Measurements from ENCODE around the gene DNAJB8. TPM values are rescaled to one million over a fixed set of nuclear protein-coding genes. Genes with fewer than 3 reads are reported as not detected.

The DNAJB8 gene
- total and polyA plus RNA-seq, 4 experiments from 2014 or later = not detected

DNA sequence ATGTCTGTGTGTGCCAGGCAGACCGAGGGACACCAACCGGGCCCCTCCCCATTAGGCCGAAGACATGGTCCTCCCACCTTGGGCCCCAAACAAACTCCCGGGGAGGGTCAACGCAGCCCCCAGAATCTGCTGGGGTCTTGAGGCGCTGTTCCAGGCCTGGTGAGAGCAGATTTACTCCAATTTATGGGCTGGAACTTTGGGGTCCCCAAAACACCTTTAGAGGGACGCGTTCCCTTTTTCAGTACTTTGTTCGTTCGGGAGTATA, 23.9 kb upstream of the DNAJB8 start:
- H3K27me3 Mint-ChIP-seq = peaks cover 41 to 50% of the 10 kb centered on the region in 2 donors
- no peak overlapping the region for H3K27ac ChIP-seq (ENCODE audit: low read depth, low read length)
- H3K27ac Mint-ChIP-seq = peak overlapping the region in 2 of 7 donors; percentile 4 to 62
- H3K4me1 ChIP-seq (ENCODE audit: insufficient read depth, low read length) = peaks cover 71% of the 10 kb centered on the region
- H3K9me3 ChIP-seq (ENCODE audit: control insufficient read depth in 1 of 2, low read length in 2 of 2) = no peaks in the 10 kb centered on the region
- DNase-seq = no peak
- peaks cover 16 to 56% (median 31%) of the 10 kb centered on the region in 4 donors for H3K4me1 Mint-ChIP-seq
- peak overlapping the region in 4 of 8 donors; percentile 25 to 86 (median 84) for H3K4me3 Mint-ChIP-seq
- intact Hi-C loops (cut with micrococcal nuclease) = loop anchor here (10.0 kb wide), 1 partner anchor 186 kb away; no protein-coding TSS in a partner anchor
- H3K36me3 ChIP-seq (ENCODE audit: insufficient read depth, low read length) = no peaks in the 10 kb centered on the region
- no peak overlapping the region for H3K4me3 ChIP-seq (ENCODE audit: low read length in 2 of 2)
- peaks cover 0 to 2% (median 0%) of the 10 kb centered on the region in 8 donors for H3K9me3 Mint-ChIP-seq
- CTCF ChIA-PET (ENCODE audit: partially characterized antibody) = interaction anchor here (1.4 to 1.5 kb wide), 2 partner anchors 9 to 63 kb away, joined by 4 read pairs; no protein-coding TSS in a partner anchor
- H3K27me3 ChIP-seq (ENCODE audit: insufficient read depth, low read length) = peaks cover 62% of the 10 kb centered on the region
- POLR2A ChIA-PET (ENCODE audit: partially characterized antibody) = interaction anchor here (0.8 kb wide), 1 partner anchor 337 kb away, joined by 3 read pairs; no protein-coding TSS in a partner anchor
- H3K36me3 Mint-ChIP-seq = no peaks in the 10 kb centered on the region

GRCh38 chr3:128489927-128490649, 23.4 kb upstream of the DNAJB8 start:
- Mint-ChIP-seq H3K27me3 (peaks cover 43 to 51% of the 10 kb centered on the region in 2 donors), H3K27ac (peak overlapping the region in 1 of 7 donors; percentile 62), H3K36me3 (no peaks in the 10 kb centered on the region), H3K9me3 (peaks cover 0 to 2% (median 0%) of the 10 kb centered on the region in 8 donors), H3K4me3 (peak overlapping the region; percentile 73 to 86 (median 80)), H3K4me1 (peaks cover 16 to 61% (median 31%) of the 10 kb centered on the region in 4 donors)
- ChIA-PET POLR2A (ENCODE audit: partially characterized antibody) (interaction anchor here (0.8 kb wide), 1 partner anchor 336 kb away, joined by 3 read pairs; no protein-coding TSS in a partner anchor), CTCF (ENCODE audit: partially characterized antibody) (interaction anchor here (1.4 kb wide), 1 partner anchor 9 kb away, joined by 4 read pairs; no protein-coding TSS in a partner anchor)
- Histone ChIP-seq H3K36me3 (ENCODE audit: insufficient read depth, low read length) (no peaks in the 10 kb centered on the region), H3K9me3 (ENCODE audit: control insufficient read depth in 1 of 2, low read length in 2 of 2) (no peaks in the 10 kb centered on the region), H3K27ac (ENCODE audit: low read depth, low read length) (no peak overlapping the region), H3K27me3 (ENCODE audit: insufficient read depth, low read length) (peaks cover 67% of the 10 kb centered on the region), H3K4me1 (ENCODE audit: insufficient read depth, low read length) (peaks cover 71% of the 10 kb centered on the region), H3K4me3 (ENCODE audit: low read length in 2 of 2) (peak overlapping the region; percentile 23 to 42)
- DNase-seq = peak in 1 of 5 donors; percentile 26
- intact Hi-C loops (cut with micrococcal nuclease) = loop anchor here (10.0 kb wide), 1 partner anchor 185 kb away; no protein-coding TSS in a partner anchor

- POLR2A ChIA-PET (ENCODE audit: partially characterized antibody) = no interaction called here
- Mint-ChIP-seq H3K27ac (peak overlapping the region in 1 of 7 donors; percentile 62), H3K9me3 (peaks cover 0 to 2% (median 0%) of the 10 kb centered on the region in 8 donors), H3K27me3 (peaks cover 44 to 53% of the 10 kb centered on the region in 2 donors), H3K4me3 (peak overlapping the region; percentile 73 to 86 (median 80)), H3K36me3 (no peaks in the 10 kb centered on the region), H3K4me1 (peaks cover 16 to 66% (median 32%) of the 10 kb centered on the region in 4 donors)
- intact Hi-C loops (cut with micrococcal nuclease) = no loop called here
- no peaks in the 10 kb centered on the region for H3K9me3 ChIP-seq (ENCODE audit: control insufficient read depth in 1 of 2, low read length in 2 of 2)
- peak overlapping the region; percentile 23 to 42 for H3K4me3 ChIP-seq (ENCODE audit: low read length in 2 of 2)
- no peak for DNase-seq
- H3K36me3 ChIP-seq (ENCODE audit: insufficient read depth, low read length) = no peaks in the 10 kb centered on the region
- peaks cover 71% of the 10 kb centered on the region for H3K4me1 ChIP-seq (ENCODE audit: insufficient read depth, low read length)
- CTCF ChIA-PET (ENCODE audit: partially characterized antibody) = interaction anchor here (1.4 kb wide), 1 partner anchor 10 kb away, joined by 4 read pairs; no protein-coding TSS in a partner anchor
- peaks cover 71% of the 10 kb centered on the region for H3K27me3 ChIP-seq (ENCODE audit: insufficient read depth, low read length)
- no peak overlapping the region for H3K27ac ChIP-seq (ENCODE audit: low read depth, low read length)
Measured at GRCh38 chr3:128489674-128489926, 22.9 kb upstream of the DNAJB8 start.

DNA sequence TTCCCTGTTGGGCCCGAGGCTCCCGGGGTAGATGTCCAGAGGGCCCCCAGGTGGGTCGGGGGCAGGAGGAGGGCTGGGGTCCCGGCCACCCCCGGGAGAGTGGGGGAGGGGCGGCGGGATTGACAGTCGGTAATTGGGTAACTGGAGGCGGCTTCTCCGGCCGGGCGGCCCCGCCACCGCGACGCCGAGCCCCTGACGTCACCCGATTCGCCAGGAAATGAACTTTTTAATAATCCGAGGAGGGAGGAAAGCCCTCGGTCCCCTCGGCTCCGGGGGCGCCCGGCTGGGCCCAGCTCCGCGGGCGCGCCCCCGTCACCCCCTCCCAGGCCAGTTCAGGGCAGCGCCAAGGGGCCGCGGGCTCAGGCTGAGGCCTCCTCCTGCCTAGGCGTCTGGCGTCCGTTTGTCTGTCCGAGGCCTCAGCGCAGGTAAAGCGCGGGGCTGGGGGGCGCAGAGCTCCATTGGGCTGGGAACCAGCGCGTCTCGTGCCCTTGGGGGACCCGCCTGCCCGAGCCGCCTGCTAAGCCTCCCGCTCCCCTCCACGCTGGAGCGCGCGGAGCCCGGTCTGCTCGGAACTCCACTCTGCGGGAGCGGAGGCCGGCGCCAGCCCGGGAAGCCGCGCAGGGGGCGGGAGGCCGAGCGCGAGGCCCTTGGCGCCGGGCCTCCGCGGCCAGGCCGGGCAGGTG, 22.4 kb upstream of the DNAJB8 start:
- peaks cover 42 to 49% of the 10 kb centered on the region in 2 donors for H3K27me3 Mint-ChIP-seq
- peaks cover 72% of the 10 kb centered on the region for H3K27me3 ChIP-seq (ENCODE audit: insufficient read depth, low read length)
- intact Hi-C loops (cut with micrococcal nuclease) = no loop called here
- H3K36me3 ChIP-seq (ENCODE audit: insufficient read depth, low read length) = no peaks in the 10 kb centered on the region
- H3K4me3 ChIP-seq (ENCODE audit: low read length in 2 of 2) = peak overlapping the region in 1 of 2 donors; percentile 42
- peaks cover 0 to 2% (median 0%) of the 10 kb centered on the region in 8 donors for H3K9me3 Mint-ChIP-seq
- POLR2A ChIA-PET (ENCODE audit: partially characterized antibody) = no interaction called here
- no peak overlapping the region for H3K27ac ChIP-seq (ENCODE audit: low read depth, low read length)
- peak in 2 of 5 donors; percentile 33 for DNase-seq
- H3K4me1 Mint-ChIP-seq = peaks cover 16 to 64% (median 33%) of the 10 kb centered on the region in 4 donors
- H3K9me3 ChIP-seq (ENCODE audit: control insufficient read depth in 1 of 2, low read length in 2 of 2) = no peaks in the 10 kb centered on the region
- peak overlapping the region in 1 of 7 donors; percentile 64 for H3K27ac Mint-ChIP-seq
- peaks cover 71% of the 10 kb centered on the region for H3K4me1 ChIP-seq (ENCODE audit: insufficient read depth, low read length)
- peak overlapping the region in 7 of 8 donors; percentile 79 to 91 (median 82) for H3K4me3 Mint-ChIP-seq
- CTCF ChIA-PET (ENCODE audit: partially characterized antibody) = interaction anchor here (1.4 kb wide), 1 partner anchor 10 kb away, joined by 4 read pairs; no protein-coding TSS in a partner anchor
- H3K36me3 Mint-ChIP-seq = no peaks in the 10 kb centered on the region

- Histone ChIP-seq H3K9me3 (ENCODE audit: control insufficient read depth in 1 of 2, low read length in 2 of 2) (no peaks in the 10 kb centered on the region), H3K27me3 (ENCODE audit: insufficient read depth, low read length) (peaks cover 72% of the 10 kb centered on the region), H3K27ac (ENCODE audit: low read depth, low read length) (no peak overlapping the region), H3K4me3 (ENCODE audit: low read length in 2 of 2) (peak overlapping the region in 1 of 2 donors; percentile 42), H3K4me1 (ENCODE audit: insufficient read depth, low read length) (peaks cover 76% of the 10 kb centered on the region), H3K36me3 (ENCODE audit: insufficient read depth, low read length) (no peaks in the 10 kb centered on the region)
- H3K9me3 Mint-ChIP-seq = peaks cover 0 to 2% (median 0%) of the 10 kb centered on the region in 8 donors
- peak overlapping the region; percentile 61 to 91 (median 80) for H3K4me3 Mint-ChIP-seq
- peaks cover 19 to 66% (median 37%) of the 10 kb centered on the region in 4 donors for H3K4me1 Mint-ChIP-seq
- H3K36me3 Mint-ChIP-seq = no peaks in the 10 kb centered on the region
- intact Hi-C loops (cut with micrococcal nuclease) = no loop called here
- H3K27me3 Mint-ChIP-seq = peaks cover 44 to 50% of the 10 kb centered on the region in 2 donors
- peak overlapping the region in 1 of 7 donors; percentile 64 for H3K27ac Mint-ChIP-seq
- no peak for DNase-seq
- ChIA-PET POLR2A (ENCODE audit: partially characterized antibody) (no interaction called here), CTCF (ENCODE audit: partially characterized antibody) (no interaction called here)
Measured at GRCh38 chr3:128488636-128488990, 21.9 kb upstream of the DNAJB8 start.

- peaks cover 75% of the 10 kb centered on the region for H3K27me3 ChIP-seq (ENCODE audit: insufficient read depth, low read length)
- no peaks in the 10 kb centered on the region for H3K36me3 ChIP-seq (ENCODE audit: insufficient read depth, low read length)
- H3K4me3 ChIP-seq (ENCODE audit: low read length in 2 of 2) = peak overlapping the region in 1 of 2 donors; percentile 50
- peak overlapping the region; percentile 28 to 82 (median 60) for H3K4me3 Mint-ChIP-seq
- H3K27ac ChIP-seq (ENCODE audit: low read depth, low read length) = no peak overlapping the region
- ChIA-PET CTCF (ENCODE audit: partially characterized antibody) (no interaction called here), POLR2A (ENCODE audit: partially characterized antibody) (no interaction called here)
- no peaks in the 10 kb centered on the region for H3K9me3 ChIP-seq (ENCODE audit: control insufficient read depth in 1 of 2, low read length in 2 of 2)
- H3K9me3 Mint-ChIP-seq = peaks cover 0 to 2% (median 0%) of the 10 kb centered on the region in 8 donors
- DNase-seq = no peak
- peaks cover 0 to 3% of the 10 kb centered on the region in 2 donors for H3K36me3 Mint-ChIP-seq
- peaks cover 77% of the 10 kb centered on the region for H3K4me1 ChIP-seq (ENCODE audit: insufficient read depth, low read length)
- H3K4me1 Mint-ChIP-seq = peaks cover 21 to 68% (median 40%) of the 10 kb centered on the region in 4 donors
- peaks cover 48 to 53% of the 10 kb centered on the region in 2 donors for H3K27me3 Mint-ChIP-seq
- H3K27ac Mint-ChIP-seq = peak overlapping the region in 1 of 7 donors; percentile 64
- intact Hi-C loops (cut with micrococcal nuclease) = no loop called here
Measured at GRCh38 chr3:128487813-128488635, 21.3 kb upstream of the DNAJB8 start.
